ENCODE data around the gene MAP3K7CL. TPM values are rescaled to one million over a fixed set of nuclear protein-coding genes. Genes with fewer than 3 reads are reported as not detected.

Gene MAP3K7CL
- total and polyA plus RNA-seq, 2 experiments from 2014 or later, result 0.12 TPM; not detected in 1

- DNase-seq (ENCODE audit: low read depth in 1 of 2, low spot score in 1 of 2), result peak in 1 of 2 donors; percentile 94
- H3K4me3 ChIP-seq, result no peak overlapping the region
- peak; percentile 58 for TF ChIP-seq CTCF (IDR thresholded peaks at IDR 0.05; ENCODE audit: low read depth, low read length)
- H3K36me3 ChIP-seq, result no peaks in the 10 kb centered on the region
- H3K27me3 ChIP-seq, result no peaks in the 10 kb centered on the region
- no peaks in the 10 kb centered on the region for H3K9me3 ChIP-seq (ENCODE audit: low read depth)
- H3K27ac ChIP-seq, result no peak overlapping the region
- H3K4me1 ChIP-seq (ENCODE audit: low read depth), result no peaks in the 10 kb centered on the region
These were observed 65.7 kb downstream of the MAP3K7CL start for GRCh38 chr21:29195981-29196669.

GRCh38 chr21:29196670-29197191 is 66.3 kb downstream of the MAP3K7CL start:
- H3K9me3 ChIP-seq (ENCODE audit: low read depth), result no peaks in the 10 kb centered on the region
- no peak overlapping the region for H3K27ac ChIP-seq
- no peak overlapping the region for H3K4me3 ChIP-seq
- H3K36me3 ChIP-seq, result no peaks in the 10 kb centered on the region
- no peak for DNase-seq (ENCODE audit: low read depth in 1 of 2, low spot score in 1 of 2)
- no peaks in the 10 kb centered on the region for H3K27me3 ChIP-seq
- no peaks in the 10 kb centered on the region for H3K4me1 ChIP-seq (ENCODE audit: low read depth)
- no peak for TF ChIP-seq CTCF (IDR thresholded peaks at IDR 0.05; ENCODE audit: low read depth, low read length)

GRCh38 chr21:29201186-29201585 is 70.7 kb downstream of the MAP3K7CL start:
- no peaks in the 10 kb centered on the region for H3K36me3 ChIP-seq
- no peaks in the 10 kb centered on the region for H3K9me3 ChIP-seq (ENCODE audit: low read depth)
- H3K4me1 ChIP-seq (ENCODE audit: low read depth), result no peaks in the 10 kb centered on the region
- no peak for TF ChIP-seq CTCF (IDR thresholded peaks at IDR 0.05; ENCODE audit: low read depth, low read length)
- DNase-seq (ENCODE audit: low read depth in 1 of 2, low spot score in 1 of 2), result no peak
- H3K27me3 ChIP-seq, result no peaks in the 10 kb centered on the region
- no peak overlapping the region for H3K4me3 ChIP-seq
- H3K27ac ChIP-seq, result no peak overlapping the region

- TF ChIP-seq CTCF (IDR thresholded peaks at IDR 0.05; ENCODE audit: low read depth, low read length), result no peak
- no peaks in the 10 kb centered on the region for H3K27me3 ChIP-seq
- no peak overlapping the region for H3K27ac ChIP-seq
- no peaks in the 10 kb centered on the region for H3K9me3 ChIP-seq (ENCODE audit: low read depth)
- no peak overlapping the region for H3K4me3 ChIP-seq
- H3K4me1 ChIP-seq (ENCODE audit: low read depth), result no peaks in the 10 kb centered on the region
- H3K36me3 ChIP-seq, result no peaks in the 10 kb centered on the region
- no peak for DNase-seq (ENCODE audit: low read depth in 1 of 2, low spot score in 1 of 2)
These were observed 74.6 kb downstream of the MAP3K7CL start for GRCh38 chr21:29205009-29205408.

GRCh38 chr21:29205988-29206387 is 75.5 kb downstream of the MAP3K7CL start:
- Histone ChIP-seq H3K27me3 (no peaks in the 10 kb centered on the region), H3K4me3 (no peak overlapping the region), H3K36me3 (no peaks in the 10 kb centered on the region), H3K9me3 (ENCODE audit: low read depth) (no peaks in the 10 kb centered on the region), H3K4me1 (ENCODE audit: low read depth) (no peaks in the 10 kb centered on the region), H3K27ac (no peak overlapping the region)
- no peak for DNase-seq (ENCODE audit: low read depth in 1 of 2, low spot score in 1 of 2)
- TF ChIP-seq CTCF (IDR thresholded peaks at IDR 0.05; ENCODE audit: low read depth, low read length), result no peak
